Sciatic nerve (tissue), 2 donors: ENCODE results near the gene CERK. TPM values are rescaled to one million over a fixed set of nuclear protein-coding genes. Genes with fewer than 3 reads are reported as not detected.
"Not testable (repeated sequence)": the region's sequence is repeated elsewhere in the genome, so short reads cannot be mapped to it uniquely, and the experiment has no call there.

Source experiments
- ATAC-seq: fragments of 200-7000 bp; cut with Tn5 transposase; one replicate; pipeline ENCODE4 v1.9.1; 2020; ENCODE audit warnings: mild to moderate bottlenecking, moderate library complexity
- DNase-seq: peaks from one replicate; pipeline ENCODE4 v3.0.0-alpha.2; 2020; ENCODE audit warnings: low spot score
- intact Hi-C: fragments of 100-400 bp; cut with DNase I; formaldehyde crosslinking; loops from one replicate; pipeline ENCODE4 v1.14.2; 2022
- total RNA-seq: library from RNA; stranded (reverse); fragmentation: NEBNext Ultra II Directional; extraction: Animal tissue kit (Norgen Biotek cat#: 25700); gene quantifications from one replicate; pipeline ENCODE4 v1.2.1, GENCODE V29; 2021
- donor health status: DM: no; HTN: no; CAD: no.
- donor health status: DM: no; HTN: no; CAD: no.

CERK gene
- total RNA-seq, 1 donor from 2014 or later, result 27.3 TPM

DNA sequence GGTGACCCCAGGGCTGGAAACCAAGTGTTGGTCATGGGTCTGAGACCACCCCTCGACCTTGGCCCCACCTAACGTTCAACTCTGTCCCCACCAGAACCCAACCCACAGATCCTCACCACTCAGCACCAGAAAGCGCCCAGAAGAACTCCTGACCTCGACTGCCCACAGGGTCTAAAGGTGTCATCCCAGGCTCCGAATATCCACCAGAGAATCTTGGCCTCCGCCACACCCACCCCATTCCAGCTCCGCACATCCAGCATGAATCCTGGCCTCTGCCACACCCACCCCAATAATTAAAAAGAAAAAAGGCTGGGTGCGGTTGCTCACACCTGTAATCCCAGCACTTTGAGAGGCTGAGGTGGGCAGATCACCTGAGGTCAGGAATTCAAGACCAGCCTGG lies 1.3 kb downstream of the CERK start:
- ATAC-seq (no peak), DNase-seq (no peak)
- intact Hi-C loops, result no loop called here

DNA sequence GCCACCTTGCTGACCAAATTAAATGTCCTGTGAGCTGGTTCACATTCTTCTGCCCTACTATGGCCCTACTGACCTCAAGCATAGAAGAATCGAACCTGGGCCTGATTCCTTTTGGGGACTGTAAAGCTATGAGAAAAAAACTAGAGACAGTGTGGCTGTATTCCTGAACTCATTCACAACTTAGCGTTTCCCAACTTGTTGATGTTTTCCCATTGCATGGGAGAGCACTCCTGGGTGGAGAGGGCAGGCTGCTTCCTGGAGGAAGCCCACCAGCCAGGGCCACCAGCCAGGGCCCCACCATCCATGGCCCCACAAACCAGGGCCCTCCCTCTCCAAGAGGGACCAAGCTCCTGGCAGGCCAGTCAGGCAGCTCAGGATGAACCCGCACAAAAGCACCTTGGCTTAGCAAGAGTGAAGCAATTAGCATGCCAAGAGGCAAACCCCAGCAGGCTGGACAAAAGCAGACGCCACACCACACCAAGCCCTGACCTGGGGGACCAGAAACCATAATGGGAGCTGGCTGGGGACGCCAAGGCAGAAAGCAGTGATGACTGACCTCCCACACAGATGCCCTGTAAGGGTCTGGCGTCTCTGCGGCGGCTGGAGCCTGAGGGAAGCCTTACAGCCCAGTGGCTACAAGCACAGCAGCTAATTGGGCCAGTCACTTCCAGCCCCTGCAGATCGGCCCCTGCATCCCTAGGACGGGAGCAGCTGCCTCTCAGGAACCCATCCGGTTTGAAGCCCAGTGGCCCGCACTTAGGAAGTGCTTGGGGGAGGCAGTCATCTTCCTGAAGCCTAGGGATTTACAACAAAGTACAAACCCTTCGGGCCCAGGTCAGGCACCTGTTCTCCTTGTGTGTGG lies 2.1 kb downstream of the CERK start:
- intact Hi-C loops, result no loop called here
- DNase-seq (no peak), ATAC-seq (no peak)

DNA sequence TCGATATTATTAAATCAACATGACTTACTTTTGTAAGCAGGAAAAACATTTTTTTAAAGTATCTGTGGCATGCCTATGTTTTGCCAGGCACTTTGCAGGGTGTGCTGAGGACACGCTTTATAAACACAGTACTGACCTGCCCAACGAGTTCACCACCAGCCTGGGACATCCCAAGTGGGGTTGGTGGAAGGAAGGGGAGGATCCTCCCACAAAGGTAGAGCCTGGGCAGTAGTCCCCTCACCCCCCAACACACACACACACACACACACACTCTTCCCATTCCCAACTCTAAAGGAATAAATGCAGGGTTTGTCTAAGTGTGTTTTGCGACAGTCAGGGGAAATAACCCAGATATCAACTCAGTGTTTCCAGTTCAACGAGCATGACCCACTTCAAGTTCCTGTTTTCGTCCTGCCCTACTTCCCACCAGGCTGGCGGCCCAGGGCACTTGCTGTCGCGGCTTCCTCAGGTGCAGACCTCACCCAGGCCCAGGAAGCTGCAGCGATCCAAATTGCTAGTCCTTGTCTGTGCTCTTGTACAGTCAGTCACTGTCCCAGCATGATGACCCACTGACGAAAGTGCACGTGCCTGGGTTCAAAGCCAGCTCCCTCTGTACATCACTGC lies 3.1 kb downstream of the CERK start:
- ATAC-seq (peak; percentile 7), DNase-seq (no peak)
- intact Hi-C loops, result no loop called here

DNA sequence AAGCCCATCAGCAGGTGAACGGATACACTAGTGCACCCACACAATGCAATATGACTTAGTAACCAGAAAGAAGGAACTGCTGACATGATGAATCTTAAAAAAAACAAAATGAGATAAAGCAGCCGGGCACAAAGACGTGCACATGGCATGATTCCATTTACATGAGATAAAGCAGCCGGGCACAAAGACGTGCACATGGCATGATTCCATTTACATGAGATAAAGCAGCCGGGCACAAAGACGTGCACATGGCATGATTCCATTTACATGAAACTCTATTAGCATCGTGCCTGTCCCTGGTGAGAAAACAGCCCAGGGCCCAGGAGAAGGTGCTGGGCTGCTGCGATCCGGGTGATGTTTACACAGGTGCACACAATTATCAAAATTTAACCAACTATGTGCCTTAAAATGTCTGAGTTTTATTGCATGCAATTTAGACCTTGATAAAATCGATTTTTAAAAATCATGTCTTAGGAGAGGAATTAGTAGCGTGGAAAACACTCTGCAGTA lies 3.8 kb downstream of the CERK start:
- DNase-seq, intact Hi-C loops, ATAC-seq: not testable (repeated sequence)

DNA sequence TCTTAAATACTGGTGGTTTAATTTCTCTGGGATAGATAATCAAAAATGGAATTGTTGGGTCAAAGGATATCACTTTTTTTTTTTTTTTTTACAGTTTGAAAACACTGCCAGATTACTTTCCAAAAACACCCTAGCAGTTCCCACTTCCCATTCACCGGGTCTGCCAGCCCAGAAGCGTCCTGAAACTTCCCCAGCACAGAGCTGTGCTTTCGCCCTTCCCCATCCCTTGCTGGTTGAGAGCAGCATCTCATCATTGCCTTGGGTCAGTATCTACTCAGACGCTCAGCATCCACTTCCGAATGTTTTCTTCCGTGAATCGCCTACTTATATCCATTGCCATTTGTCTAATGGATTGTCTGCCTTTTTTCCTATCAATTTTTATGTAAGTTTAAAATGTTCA lies 5.5 kb downstream of the CERK start:
- DNase-seq (no peak), ATAC-seq (no peak)
- intact Hi-C loops, result no loop called here

DNA sequence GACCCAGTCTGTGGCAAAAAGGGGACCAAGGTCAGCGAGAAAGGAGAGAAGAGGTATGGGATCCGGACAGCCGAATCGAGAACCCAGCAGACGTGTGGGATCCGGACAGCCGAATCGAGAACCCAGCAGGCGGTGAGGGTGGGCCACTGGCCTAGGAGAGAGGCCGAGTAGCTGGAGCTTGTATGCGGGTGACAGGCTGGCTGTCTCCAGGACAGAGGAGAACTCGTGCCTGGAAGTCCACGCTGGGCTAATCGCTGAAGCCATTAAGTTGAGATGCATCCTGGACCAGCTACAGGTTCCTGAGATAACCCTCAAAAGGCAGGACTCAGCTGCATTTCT lies 6.0 kb downstream of the CERK start:
- intact Hi-C loops, result no loop called here
- ATAC-seq, result no peak
- no peak for DNase-seq

DNA sequence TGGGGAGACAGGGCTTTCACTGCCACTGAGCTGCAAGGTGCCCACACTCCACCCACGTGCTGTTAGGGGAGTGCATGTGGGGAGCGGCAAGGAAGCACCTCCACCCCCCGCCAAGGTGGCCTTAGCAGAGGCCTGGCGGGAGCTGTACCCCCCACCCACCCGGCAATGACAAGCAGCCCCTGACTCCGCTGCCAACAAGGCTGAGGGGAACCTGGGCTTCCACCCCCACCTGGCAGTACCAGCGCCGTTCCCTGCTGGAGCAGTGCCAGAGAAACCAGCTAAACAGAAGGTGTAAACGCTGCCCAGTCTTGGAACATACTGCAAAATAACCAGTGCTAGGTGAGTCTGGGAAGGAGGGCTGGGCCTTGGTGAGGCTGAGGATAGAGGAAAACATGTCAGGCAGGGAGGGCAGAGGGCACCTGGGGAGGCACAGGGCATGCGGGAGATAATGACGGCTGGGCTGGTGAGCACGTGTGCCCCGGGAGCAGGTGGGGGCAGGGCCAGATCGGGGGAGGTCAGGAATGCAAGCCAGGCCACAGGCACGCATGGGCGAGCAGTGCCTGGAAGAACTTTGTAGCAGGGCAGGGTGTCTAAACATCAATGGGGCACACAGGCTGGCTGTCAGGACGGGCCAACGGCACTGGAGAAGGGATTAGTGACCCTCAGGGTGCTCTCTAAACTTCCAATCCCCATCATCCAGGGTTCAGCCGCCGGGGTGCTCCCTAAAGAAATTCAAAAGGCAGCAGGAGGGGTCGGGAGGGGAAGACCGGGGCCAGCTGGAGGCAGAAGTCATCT lies 6.6 kb downstream of the CERK start:
- ATAC-seq (peak; percentile 36), DNase-seq (no peak)
- intact Hi-C loops, result no loop called here

DNA sequence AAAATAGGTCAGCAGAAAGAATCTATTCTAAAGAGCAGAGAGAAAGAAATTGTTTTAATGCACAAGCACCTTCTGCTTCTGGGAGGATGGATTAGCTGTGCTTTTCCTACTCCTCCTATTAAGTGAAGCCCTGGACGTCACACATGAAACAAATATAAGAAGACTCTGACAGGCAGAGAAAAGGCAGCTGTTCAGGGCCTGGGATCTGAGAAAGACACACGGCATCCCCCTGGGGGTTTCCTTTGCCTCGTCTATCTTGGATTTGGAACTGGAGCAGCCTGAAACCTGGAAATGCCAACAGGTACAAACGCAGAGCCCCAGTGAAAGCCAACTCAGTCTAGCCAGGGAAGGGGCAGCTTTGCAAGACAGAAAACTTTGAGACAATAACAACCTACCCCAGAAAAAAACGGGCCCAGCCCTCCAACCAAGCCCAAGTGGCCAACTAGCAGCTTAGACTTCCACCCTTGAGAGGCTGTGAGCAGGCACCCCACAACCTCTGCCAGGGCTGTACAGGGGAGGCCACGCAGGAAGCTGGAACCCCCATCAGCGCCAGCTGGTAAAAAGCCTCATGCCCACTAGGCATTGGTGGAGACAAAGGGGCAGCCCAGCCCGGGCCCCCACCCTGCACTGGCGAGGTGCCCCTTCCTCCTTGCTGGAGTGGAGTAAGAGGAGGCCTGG lies 7.3 kb downstream of the CERK start:
- ATAC-seq (no peak), DNase-seq (no peak)
- intact Hi-C loops, result no loop called here

DNA sequence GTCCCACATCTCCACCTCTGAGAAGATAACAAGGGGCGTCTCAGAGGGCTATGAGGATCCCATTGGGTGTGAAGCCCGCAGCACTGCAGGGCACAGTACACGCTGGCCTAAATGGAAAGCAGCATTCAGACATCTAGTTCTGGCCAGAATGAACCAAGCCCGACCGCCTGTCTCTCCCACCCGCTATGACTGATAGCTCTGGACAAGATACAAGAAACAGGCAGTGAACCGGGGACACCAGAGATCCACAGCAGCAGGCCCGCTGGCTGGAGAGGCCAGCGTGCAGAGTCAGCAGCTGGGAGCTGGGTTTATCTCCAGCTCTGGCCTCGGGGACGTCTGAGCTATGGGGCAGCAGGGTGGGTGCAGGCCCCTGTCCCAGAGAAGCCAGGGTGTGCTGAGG lies 9.6 kb downstream of the CERK start:
- DNase-seq (no peak), ATAC-seq (no peak)
- intact Hi-C loops, result no loop called here

DNA sequence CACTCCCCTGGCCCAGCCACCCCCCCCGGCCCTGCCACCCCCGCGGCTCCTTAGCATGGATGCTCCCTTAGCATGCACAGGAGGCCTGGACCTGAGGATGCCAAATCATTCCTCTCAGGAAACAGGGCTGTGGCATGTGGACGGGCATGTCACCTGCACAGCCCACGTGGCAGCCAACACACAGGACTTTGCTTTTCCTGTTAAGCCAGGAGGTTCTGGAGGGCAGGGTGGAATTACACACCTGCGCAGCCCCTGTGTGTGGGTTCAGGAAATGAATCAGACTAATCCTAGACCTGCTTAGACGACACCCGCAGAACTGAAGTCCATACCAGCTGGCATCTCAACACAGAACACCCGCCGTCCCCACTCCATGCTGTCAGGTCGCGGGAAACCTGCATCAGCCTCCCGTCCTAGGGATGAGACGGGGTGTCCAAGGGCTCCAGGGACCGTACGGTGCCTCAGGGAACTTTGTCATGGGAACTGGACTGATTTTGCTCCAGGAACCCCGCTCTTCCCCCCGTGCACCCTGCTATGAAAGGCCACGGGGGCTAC lies 10.2 kb downstream of the CERK start:
- ATAC-seq, result no peak
- intact Hi-C loops, result no loop called here
- DNase-seq, result no peak

DNA sequence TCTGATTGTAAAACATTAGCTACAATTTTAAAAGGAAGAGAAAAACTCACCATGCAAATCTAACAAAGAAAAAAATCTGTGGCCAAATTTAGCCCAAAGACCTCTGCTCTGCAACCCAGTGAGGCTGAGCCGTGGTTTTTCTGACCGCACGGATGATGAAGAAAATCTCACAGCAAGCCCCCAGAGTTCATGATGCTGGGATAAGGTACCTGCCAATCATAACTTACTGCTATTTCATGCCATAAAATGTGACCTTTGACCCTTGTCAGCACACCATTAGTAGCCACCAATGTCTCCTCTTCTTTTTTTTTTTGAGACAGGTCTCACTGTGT lies 11.1 kb downstream of the CERK start:
- intact Hi-C loops, result no loop called here
- no peak for DNase-seq
- ATAC-seq, result no peak

DNA sequence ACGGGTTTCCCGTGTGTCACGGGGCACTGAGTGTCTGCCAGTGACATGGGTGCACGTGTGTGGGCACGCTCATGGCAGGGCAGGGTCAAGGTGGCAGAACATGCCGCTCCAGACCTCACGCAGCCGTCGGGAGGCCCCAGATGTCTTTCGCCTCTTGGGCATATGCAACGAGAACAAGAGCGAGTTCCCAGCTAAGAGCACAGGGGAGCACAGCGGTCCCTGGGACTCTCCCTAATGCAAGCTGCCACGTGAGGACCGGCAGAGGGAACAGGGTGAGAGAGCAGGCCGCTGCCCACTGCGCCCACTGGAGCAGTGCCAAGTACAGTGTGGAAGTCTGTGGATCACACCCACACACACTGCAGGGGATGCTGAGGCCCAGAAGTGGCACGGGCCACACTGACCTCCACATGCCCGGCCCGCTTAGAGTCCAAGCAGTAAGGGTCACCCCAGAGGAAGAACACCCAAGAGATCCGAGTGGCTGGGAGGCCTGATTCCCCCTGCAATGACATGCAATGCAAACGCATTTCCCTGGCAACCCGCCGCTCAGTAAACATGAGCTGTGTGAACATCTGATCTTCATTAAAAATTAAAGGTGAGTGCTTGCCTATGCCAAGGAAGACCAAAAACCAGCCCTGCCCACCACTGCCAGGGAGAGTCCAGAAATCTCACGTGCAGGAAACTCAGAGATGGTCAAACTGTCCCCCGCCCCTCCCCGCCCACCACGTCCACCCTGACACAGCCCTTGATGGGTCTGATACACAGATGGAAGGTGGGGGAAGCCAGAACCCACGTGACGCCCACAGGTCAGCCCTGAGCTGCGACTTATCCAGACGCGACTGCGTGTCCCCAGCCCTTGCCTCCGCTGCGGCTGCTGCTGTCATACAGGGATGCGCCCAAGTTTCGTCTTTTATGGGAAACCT lies 11.7 kb downstream of the CERK start:
- peak; percentile 25 for ATAC-seq
- DNase-seq, result no peak
- intact Hi-C loops, result no loop called here

DNA sequence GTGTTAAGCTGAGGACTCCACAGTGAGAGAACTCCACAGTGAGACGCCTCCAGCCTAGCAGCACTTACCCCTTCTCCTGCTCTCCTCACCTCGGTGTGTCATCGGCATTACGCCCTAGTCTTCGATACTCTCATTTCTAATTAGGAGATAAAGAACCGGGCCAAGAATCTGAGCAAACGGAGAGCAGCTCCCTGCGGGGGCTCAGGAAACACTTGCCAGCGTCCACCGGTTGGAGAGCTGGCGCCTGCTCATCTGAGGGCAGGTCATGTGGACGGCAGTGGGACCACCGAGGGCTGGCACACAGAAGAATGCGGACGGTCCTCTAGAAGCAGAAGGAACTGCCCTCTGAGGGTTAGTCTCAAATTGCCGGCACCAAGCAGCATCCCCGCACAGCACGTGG lies 13.0 kb downstream of the CERK start:
- ATAC-seq (no peak), DNase-seq (no peak)
- intact Hi-C loops, result no loop called here

DNA sequence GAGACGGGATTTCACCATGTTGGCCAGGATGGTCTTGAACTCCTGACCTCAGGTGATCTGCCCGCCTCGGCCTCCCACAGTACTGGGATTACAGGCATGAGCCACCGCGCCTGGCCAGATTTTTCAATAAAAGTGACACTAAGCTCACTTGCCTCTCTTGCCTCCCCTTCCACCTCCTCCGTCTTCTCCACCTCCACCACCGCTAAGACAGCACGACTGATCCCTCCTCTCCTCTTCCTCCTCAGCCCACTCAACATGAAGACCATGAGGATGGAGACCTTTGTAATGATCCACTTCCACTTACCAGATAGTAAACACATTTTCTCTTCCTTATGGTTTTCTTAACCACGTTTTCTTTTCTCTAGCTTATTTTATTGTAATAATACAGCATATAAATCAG lies 14.2 kb downstream of the CERK start:
- no peak for ATAC-seq
- intact Hi-C loops, result no loop called here
- no peak for DNase-seq

DNA sequence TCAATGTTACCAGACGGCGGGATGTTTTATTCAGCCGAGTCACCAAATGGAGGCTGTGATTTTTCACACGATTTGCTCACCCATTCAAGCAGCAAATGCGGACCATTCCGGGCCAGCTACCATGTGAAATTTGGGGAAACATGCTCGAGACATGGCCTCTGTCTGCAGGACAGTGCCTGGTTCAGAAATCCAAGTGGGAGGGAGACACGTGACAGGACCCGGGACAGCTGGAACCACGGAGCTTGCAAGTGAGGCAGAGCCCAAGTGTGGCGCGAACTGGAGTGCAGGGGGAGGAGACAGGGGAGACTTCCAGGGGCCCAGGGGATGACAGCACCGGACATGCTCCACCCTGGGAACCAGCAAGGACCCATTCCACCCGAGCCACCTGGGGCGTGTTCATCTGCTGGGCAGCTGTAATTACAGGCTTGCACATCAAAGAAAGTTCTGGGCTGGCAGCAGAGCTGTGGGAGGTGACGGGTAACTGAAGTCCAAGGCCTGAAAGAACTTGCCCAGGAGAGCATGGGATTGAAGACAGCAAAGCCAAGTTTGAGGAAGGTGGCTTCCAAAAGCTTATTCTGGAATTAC lies 16.5 kb downstream of the CERK start:
- intact Hi-C loops, result no loop called here
- DNase-seq (no peak), ATAC-seq (no peak)

DNA sequence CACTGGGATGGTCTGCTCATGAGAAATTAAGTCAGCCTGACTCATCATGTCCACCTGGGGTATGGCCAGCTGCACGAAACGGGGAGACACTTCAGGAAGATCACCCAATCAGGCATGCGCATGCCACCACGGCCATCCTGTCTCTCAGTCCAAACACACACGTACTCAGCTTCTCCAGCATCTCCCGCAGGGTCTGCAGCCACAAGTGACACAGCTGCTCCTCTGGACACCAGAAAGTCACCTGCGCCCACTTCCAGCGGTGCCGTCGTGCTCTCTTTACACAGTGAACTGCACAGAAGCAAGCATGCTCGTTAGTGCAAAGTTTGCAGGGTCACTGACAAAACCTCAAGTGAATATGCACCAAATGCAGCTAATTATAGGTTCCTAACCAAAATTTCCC lies 18.1 kb downstream of the CERK start:
- DNase-seq, result no peak
- intact Hi-C loops, result no loop called here
- no peak for ATAC-seq

DNA sequence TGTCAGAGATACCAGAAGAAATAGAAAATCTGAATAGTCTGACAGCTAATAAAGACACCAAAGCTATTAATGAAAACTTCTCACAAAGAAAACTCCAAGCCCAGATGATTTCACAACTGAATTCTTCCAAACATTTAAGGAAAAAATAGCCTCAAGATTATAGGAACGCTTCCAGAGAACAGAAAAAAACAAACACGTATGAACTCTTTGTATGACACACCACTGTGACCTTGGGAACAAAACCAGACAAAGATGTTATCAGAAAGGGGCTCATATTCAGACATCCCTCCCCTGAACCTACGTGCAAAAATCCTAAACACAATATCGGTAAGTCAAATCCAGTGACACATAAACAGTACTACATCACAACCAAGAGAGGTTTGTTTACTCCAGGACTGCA lies 23.5 kb downstream of the CERK start:
- DNase-seq (no peak), ATAC-seq (peak; percentile 45)
- intact Hi-C loops, result loop anchor here (1.0 kb wide), 1 partner anchor 41 kb away; no protein-coding TSS in a partner anchor

DNA sequence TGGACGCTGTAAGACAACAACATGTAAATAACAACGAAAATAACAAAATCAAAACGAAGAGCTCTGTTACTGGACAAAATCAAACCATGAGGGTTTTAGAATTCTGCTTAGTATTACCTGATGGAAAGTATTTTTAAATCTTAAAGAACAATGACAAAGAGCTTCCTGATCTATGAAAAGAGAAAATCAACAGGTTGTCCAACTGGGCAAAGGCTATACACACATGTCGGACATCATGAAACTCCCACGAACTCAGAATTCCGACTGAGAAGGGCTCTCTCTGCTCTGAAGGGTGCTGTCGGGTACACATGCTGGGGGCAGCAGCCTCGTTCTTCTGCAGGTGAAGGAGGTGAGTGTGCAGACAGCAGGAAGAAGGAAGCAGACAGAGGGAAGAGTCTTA lies 25.8 kb downstream of the CERK start:
- intact Hi-C loops, result no loop called here
- ATAC-seq, result no peak
- no peak for DNase-seq
